NB4 (cell line): Measurements from ENCODE around the gene EMC10.
"Not testable (repeated sequence)": the region's sequence is repeated elsewhere in the genome, so short reads cannot be mapped to it uniquely, and the experiment has no call there.

Experiments used
- DNase-seq: peaks from one replicate; pipeline ENCODE4 v3.0.0; 2010; ENCODE audit warnings: low read depth
- H3K4me3 ChIP-seq: one replicate; pipeline ENCODE4 v1.5.1; 2011; ENCODE audit warnings: mild to moderate bottlenecking, low read depth, low read length, moderate library complexity
- MAX ChIP-seq: IDR thresholded peaks from 2 replicates; pipeline ENCODE4 v1.6.1; 2011; ENCODE audit warnings: low read depth, low read length
- MYC ChIP-seq: IDR thresholded peaks from 2 replicates; pipeline ENCODE4 v1.6.1; 2011; ENCODE audit warnings: low read depth, low read length
- POLR2A ChIP-seq: IDR thresholded peaks from 2 replicates; pipeline ENCODE4 v1.6.1; 2011; ENCODE audit warnings: mild to moderate bottlenecking; ENCODE audit not compliant: insufficient read length; ENCODE audit errors: extremely low read depth
- TF ChIP-seq, protein P1 (sequence below): IDR thresholded peaks from one replicate; pipeline ENCODE4 v1.5.1; 2012; ENCODE audit warnings: low read depth, low read length

Gene EMC10

DNA sequence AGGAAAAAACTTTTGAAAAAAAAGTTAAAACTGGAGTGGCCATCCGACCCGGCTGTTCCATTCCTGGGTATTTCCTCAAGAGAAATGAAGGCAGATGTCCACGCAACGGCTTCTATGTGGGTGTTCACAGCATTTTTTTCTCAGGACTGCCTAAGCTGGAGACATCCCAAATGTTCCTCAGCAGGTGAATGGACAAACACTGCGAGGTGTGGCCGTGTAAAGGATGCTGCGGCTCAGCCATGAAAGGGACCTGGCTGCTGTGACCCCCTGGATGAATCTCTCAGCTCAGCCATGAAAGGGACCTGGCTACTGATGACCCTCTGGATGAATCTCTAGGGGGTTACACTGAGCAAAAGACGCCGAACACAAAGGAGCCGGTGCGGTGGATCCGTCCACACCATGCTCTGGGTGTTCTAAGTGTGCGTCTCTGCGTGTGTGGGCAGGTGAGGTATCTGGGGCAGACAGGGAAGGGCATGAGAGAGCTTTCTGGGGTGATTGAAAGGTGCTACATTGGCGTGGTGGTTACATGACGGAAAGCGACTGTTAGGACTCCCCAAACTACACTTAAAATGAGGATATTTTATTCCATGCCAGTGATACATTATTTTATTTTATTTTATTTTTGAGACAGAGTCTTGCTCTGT is 44.6 kb downstream of the EMC10 start:
- TF ChIP-seq MAX (no peak), MYC (no peak), POLR2A (no peak)
- TF ChIP-seq, protein P1, sequence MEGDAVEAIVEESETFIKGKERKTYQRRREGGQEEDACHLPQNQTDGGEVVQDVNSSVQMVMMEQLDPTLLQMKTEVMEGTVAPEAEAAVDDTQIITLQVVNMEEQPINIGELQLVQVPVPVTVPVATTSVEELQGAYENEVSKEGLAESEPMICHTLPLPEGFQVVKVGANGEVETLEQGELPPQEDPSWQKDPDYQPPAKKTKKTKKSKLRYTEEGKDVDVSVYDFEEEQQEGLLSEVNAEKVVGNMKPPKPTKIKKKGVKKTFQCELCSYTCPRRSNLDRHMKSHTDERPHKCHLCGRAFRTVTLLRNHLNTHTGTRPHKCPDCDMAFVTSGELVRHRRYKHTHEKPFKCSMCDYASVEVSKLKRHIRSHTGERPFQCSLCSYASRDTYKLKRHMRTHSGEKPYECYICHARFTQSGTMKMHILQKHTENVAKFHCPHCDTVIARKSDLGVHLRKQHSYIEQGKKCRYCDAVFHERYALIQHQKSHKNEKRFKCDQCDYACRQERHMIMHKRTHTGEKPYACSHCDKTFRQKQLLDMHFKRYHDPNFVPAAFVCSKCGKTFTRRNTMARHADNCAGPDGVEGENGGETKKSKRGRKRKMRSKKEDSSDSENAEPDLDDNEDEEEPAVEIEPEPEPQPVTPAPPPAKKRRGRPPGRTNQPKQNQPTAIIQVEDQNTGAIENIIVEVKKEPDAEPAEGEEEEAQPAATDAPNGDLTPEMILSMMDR: no peak
- H3K4me3 ChIP-seq: no peak overlapping the region
- no peak for DNase-seq

DNA sequence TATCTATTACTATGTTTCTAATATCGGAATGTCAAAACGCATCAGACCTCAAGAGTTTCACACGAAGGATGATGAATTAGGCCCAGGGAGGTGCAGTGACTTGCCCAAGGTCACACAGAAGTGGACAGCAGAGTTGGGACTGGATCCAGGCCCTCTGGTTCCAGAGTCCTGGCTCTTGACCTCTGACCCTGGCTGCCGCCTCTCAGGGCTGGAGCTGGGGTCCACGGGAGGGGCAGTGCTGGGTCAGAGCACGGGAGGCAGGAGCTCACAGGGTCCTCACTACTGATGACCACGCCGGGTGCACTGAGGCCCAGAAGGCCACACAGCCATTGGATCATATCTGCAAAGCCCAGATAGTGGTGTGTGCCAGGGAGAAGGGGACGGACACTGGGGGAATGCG is 46.6 kb downstream of the EMC10 start:
- DNase-seq: no peak
- no peak overlapping the region for H3K4me3 ChIP-seq
- TF ChIP-seq MYC (no peak), MAX (no peak)
- TF ChIP-seq, protein P1: no peak

DNA sequence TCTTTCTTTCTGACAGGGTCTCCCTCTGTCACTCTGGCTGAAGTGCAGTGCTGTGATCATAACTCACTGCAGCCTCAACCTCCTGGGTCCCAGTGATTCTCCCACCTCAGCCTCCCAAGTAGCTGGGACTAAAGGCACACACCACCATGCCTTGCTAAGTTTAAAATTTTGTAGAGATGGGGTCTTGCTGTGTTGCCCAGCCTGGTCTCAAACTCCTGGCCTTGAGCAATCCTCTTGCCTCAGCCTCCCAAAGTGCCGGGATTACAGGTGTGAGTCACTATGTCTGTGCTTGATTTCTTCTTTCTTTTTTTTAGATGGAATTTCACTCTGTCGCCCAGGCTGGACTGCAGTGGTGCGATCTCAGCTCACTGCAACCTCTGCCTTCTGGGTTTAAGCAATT is 51.7 kb downstream of the EMC10 start:
- H3K4me3 ChIP-seq, DNase-seq: not testable (repeated sequence)

DNA sequence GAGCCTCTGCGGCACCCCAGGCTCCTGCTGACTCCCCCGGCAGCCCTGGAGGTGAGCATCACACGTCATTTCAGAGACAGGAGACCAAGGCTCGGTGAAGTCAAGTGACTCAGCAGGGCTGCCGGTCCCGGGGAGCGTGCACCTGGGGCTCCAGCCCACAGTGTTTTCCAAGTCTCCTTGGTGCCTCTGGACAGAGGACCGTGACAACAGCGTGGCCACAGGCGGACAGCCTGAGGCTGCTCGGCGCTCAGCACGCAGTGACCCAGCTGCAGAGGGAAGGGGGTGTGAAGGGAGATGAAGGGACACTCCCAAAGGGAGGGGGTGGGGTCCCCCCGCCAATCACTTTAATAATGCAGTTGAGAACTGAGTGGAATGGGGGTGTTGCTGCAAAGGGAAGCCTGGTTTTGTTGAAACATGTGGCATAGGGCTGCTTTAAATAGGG is 54.9 kb downstream of the EMC10 start:
- TF ChIP-seq, protein P1: no peak
- TF ChIP-seq MAX: no peak
- no peak for TF ChIP-seq POLR2A
- no peak overlapping the region for H3K4me3 ChIP-seq
- DNase-seq: no peak

DNA sequence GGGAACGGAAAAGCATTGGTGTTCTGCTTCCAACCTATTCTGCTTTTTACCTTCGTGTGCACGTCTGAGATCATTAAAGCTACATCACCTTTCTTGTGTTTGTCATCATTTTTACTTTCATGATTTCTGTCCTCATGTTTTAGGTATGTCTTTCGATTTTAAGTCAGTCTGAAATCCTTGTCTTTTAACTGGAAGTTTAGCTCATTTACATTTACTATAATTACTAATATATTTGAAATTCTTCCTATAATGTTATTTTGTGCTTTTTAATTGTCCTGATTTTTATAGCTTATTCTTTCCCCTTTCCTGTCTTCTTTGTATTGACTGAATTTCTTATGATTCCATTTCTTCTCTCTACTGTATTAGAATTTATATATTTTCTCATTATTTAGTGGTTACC is 56.6 kb downstream of the EMC10 start:
- DNase-seq: no peak
- TF ChIP-seq MYC: no peak
- no peak for TF ChIP-seq POLR2A
- TF ChIP-seq, protein P1: no peak
- TF ChIP-seq MAX: no peak
- no peak overlapping the region for H3K4me3 ChIP-seq

GRCh38 chr19:50534478-50534877 is 58.2 kb downstream of the EMC10 start:
- DNase-seq: no peak
- no peak for TF ChIP-seq POLR2A
- TF ChIP-seq, protein P1: no peak
- TF ChIP-seq MYC: no peak
- no peak for TF ChIP-seq MAX
- H3K4me3 ChIP-seq: no peak overlapping the region
